Upper lobe of right lung (tissue), 1 donor: ENCODE measurements around the gene FRYL. TPM values are rescaled to one million over a fixed set of nuclear protein-coding genes. Genes with fewer than 3 reads are reported as not detected.

ENCODE experiments used
- ATAC-seq: fragments of 200-7000 bp; cut with Tn5 transposase; one replicate; pipeline ENCODE4 v1.9.1; 2020; ENCODE audit warnings: mild to moderate bottlenecking, moderate library complexity
- DNase-seq: peaks from one replicate; pipeline ENCODE4 v3.0.0-alpha.2; 2020
- H3K27ac ChIP-seq: fragments of 200-600 bp; one replicate; pipeline ENCODE4 v1.8.0; 2022
- H3K27me3 ChIP-seq: fragments of 200-600 bp; one replicate; pipeline ENCODE4 v1.8.0; 2022; ENCODE audit warnings: mild to moderate bottlenecking
- H3K36me3 ChIP-seq: fragments of 200-600 bp; one replicate; pipeline ENCODE4 v1.8.0; 2022
- H3K4me1 ChIP-seq: fragments of 200-600 bp; one replicate; pipeline ENCODE4 v1.8.0; 2022
- H3K4me3 ChIP-seq: fragments of 200-600 bp; one replicate; pipeline ENCODE4 v1.8.0; 2022; ENCODE audit warnings: mild to moderate bottlenecking
- H3K9me3 ChIP-seq: fragments of 200-600 bp; one replicate; pipeline ENCODE4 v1.8.0; 2022
- CTCF ChIP-seq: fragments of 200-600 bp; IDR thresholded peaks from one replicate; pipeline ENCODE4 v1.8.0; 2022; ENCODE audit warnings: antibody characterized with exemption
- intact Hi-C: fragments of 100-400 bp; cut with DNase I; formaldehyde crosslinking; loops from one replicate; pipeline ENCODE4 v1.11.0; 2022
- total RNA-seq: library from RNA; stranded (reverse); fragmentation: NEBNext Ultra II Directional; extraction: Animal tissue kit (Norgen Biotek cat#: 25700); gene quantifications from one replicate; pipeline ENCODE4 v1.2.1, GENCODE V29; 2021
- donor health status: DM: no; HTN: yes; CAD: no; lungs with severe emphysema.

Gene FRYL
- total RNA-seq, 1 donor from 2014 or later = 71.9 TPM

- intact Hi-C loops = no loop called here
- Histone ChIP-seq H3K9me3 (no peaks in the 10 kb centered on the region), H3K4me3 (no peak overlapping the region), H3K4me1 (no peaks in the 10 kb centered on the region), H3K36me3 (peaks cover 85% of the 10 kb centered on the region), H3K27me3 (no peaks in the 10 kb centered on the region), H3K27ac (no peak overlapping the region)
- no peak for TF ChIP-seq CTCF
- no peak for ATAC-seq
- no peak for DNase-seq
Observed at GRCh38 chr4:48558026-48558425, 222.1 kb downstream of the FRYL start.

GRCh38 chr4:48557478-48557877, 222.6 kb downstream of the FRYL start:
- intact Hi-C loops = no loop called here
- H3K27me3 ChIP-seq = no peaks in the 10 kb centered on the region
- no peak for ATAC-seq
- H3K27ac ChIP-seq = no peak overlapping the region
- no peaks in the 10 kb centered on the region for H3K9me3 ChIP-seq
- no peaks in the 10 kb centered on the region for H3K4me1 ChIP-seq
- DNase-seq = no peak
- no peak overlapping the region for H3K4me3 ChIP-seq
- TF ChIP-seq CTCF = no peak
- H3K36me3 ChIP-seq = peaks cover 85% of the 10 kb centered on the region

- intact Hi-C loops = no loop called here
- H3K9me3 ChIP-seq = no peaks in the 10 kb centered on the region
- DNase-seq (no peak), ATAC-seq (no peak)
- no peaks in the 10 kb centered on the region for H3K27me3 ChIP-seq
- no peak overlapping the region for H3K4me3 ChIP-seq
- TF ChIP-seq CTCF = no peak
- no peaks in the 10 kb centered on the region for H3K4me1 ChIP-seq
- peaks cover 87% of the 10 kb centered on the region for H3K36me3 ChIP-seq
- no peak overlapping the region for H3K27ac ChIP-seq
Observed at GRCh38 chr4:48556268-48556667, 223.8 kb downstream of the FRYL start.

- Histone ChIP-seq H3K27me3 (no peaks in the 10 kb centered on the region), H3K4me1 (no peaks in the 10 kb centered on the region), H3K27ac (no peak overlapping the region), H3K36me3 (peaks cover 91% of the 10 kb centered on the region), H3K9me3 (no peaks in the 10 kb centered on the region), H3K4me3 (no peak overlapping the region)
- ATAC-seq = no peak
- intact Hi-C loops = no loop called here
- no peak for TF ChIP-seq CTCF
- no peak for DNase-seq
Observed at GRCh38 chr4:48554606-48555005, 225.5 kb downstream of the FRYL start.

GRCh38 chr4:48553720-48554119, 226.4 kb downstream of the FRYL start:
- Histone ChIP-seq H3K27me3 (no peaks in the 10 kb centered on the region), H3K9me3 (no peaks in the 10 kb centered on the region), H3K4me1 (no peaks in the 10 kb centered on the region), H3K36me3 (peaks cover 99% of the 10 kb centered on the region), H3K27ac (no peak overlapping the region), H3K4me3 (no peak overlapping the region)
- ATAC-seq (no peak), DNase-seq (no peak)
- TF ChIP-seq CTCF = no peak
- intact Hi-C loops = no loop called here

- no peaks in the 10 kb centered on the region for H3K9me3 ChIP-seq
- H3K27me3 ChIP-seq = no peaks in the 10 kb centered on the region
- no peak for ATAC-seq
- no peak for DNase-seq
- H3K4me3 ChIP-seq = no peak overlapping the region
- H3K4me1 ChIP-seq = no peaks in the 10 kb centered on the region
- intact Hi-C loops = no loop called here
- no peak overlapping the region for H3K27ac ChIP-seq
- peaks cover 92% of the 10 kb centered on the region for H3K36me3 ChIP-seq
- TF ChIP-seq CTCF = peak; percentile 48
Observed at GRCh38 chr4:48546336-48546735, 233.7 kb downstream of the FRYL start.
